ENCODE data around the gene HRH3.

The HRH3 gene

DNA sequence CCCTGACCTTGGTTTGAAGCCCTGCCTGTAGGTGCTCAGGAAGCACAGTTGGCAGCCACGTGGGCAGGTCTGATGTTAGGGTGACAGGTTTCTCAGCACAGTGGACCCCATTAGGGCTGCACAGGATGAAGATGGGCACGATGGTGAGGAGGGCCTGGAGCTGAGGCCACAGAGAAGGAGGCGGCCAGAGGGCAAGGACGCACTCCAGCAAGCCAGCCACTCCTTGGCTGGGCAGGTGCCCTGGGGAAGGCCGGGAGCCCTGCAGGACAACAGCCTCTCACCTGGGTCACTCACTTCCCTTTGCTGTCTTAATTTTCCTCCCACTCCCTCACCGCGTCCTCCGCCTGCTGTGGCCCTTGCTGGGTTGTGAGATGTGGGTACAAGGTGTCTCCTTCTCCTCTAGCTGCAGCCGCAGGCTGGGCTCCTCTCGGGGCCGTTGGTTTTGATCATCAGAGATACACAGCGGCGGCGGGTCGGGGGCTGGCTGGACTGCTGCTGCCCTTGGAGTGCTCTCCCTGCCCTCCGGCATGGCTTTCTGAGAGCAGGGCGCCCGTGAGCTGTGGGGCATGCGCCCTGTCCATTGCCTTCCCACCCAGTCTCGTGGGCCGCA is 23.9 kb upstream of the HRH3 start:
- no peak for DNase-seq

DNA sequence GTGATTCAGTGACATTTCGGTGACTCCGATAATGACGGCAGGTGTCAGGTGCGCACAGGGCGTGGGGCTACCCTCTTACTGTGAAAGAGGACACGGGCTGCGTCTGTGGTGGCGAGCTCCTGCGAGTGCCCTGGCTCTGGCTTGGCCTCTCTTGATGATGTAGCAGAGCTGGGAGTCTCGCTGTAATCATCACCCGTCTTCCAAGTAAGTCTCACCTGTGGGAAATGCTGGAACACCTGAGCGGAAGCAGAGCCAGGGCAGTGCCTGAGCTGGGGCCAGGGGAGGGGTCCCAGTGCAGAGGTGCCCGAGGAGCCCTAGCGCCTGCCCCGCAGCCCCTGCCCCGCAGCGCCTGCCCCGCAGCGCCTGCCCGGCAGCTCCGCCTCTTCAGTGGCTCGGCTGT is 23.0 kb upstream of the HRH3 start:
- no peak for DNase-seq

DNA sequence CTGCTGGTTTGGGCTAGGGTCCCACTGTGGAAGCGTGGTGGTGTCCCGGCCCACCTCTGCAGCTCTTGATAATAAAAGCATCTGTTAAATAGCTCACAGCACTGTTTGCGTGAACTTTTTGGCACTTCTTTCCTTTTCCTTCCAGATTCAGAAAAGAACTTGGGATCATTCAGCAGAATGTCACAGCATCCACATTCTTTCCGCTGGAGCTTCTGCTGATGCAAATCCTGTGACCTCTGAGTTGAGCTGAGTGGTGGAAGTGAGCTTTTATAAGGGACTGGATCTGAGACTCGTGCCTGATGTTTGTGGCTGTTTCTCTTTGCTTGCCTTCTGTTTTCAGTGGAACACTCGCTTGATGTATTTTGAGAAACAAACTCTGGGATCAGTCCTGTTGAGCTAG is 22.1 kb upstream of the HRH3 start:
- DNase-seq: no peak

DNA sequence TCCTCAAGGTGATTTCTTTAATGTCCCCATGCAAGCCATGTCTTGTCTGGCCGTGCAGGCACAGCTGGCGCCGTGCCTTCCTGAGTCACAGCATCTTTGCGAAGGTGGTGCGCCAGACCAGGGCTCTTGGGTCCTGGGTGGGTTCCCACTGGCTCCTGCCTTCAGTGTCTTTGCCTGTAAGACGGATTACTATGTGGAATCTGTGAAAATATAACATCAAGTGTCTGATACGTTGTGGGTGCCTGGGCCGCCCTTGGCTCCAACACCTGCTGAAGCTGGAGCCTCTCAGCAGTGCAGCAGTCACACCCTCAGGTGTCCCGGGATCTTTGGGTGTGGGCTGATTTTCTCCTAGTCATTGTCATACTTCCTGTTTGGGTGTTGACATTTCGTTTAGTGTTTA is 21.4 kb upstream of the HRH3 start:
- DNase-seq: no peak

DNA sequence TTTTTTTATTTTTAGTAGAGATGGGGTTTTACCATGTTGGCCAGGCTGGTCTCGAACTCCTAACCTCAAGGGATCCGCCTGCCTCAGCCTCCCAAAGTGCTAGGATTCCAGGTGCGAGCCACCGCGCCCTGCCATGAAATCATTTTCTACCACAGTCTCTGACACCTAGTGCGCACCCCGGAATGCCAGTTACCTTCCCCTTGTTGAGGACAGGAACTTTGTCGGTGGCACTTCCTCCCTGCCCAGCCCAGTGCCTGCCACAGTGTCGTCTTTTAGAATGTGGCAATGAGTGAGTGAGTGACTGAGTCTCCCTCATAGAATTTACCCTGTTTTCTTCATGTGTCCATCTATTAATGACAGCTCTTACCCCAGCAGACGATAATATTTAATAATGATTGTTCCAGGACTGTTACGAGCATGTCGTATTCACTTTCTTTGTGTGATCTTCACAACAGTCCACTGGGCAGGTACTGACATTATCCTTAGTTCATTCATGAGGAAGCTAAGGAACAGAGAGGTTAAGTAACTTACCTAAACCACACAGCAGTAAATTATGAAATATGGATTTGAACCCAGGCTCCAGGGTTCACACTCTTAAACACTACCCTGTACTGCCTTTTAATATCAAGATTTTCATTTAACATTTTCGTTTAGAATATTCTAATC is 20.1 kb upstream of the HRH3 start:
- DNase-seq: no peak

DNA sequence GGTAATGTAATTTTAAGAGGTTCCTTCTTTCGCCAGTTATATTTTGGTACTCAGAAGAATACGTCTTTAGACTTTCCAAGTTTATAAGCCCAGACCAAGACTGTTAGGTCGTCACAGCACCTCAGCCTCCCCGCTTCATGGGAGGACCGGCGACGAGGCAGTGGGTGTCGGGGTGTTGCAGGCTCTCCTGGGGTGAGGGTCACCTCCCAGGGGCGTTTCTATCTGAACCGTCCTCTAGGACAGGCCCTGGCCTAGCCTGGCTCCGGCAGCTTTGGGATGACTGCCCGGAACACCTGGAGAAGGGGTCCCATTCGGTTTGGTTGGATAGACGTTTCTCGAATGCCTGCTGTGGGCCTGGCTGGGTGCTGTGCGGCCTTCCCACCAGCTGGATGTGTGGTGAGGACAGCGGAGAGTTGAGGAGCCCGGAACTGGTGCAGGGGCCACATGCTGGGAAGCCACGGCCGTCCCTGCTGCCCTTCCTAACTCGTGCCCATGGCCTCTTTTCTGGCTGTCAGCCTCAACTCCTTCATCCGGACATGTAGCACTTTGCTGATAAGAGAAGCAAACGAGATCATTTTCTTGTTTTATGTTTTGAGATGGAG is 19.3 kb upstream of the HRH3 start:
- no peak for DNase-seq

DNA sequence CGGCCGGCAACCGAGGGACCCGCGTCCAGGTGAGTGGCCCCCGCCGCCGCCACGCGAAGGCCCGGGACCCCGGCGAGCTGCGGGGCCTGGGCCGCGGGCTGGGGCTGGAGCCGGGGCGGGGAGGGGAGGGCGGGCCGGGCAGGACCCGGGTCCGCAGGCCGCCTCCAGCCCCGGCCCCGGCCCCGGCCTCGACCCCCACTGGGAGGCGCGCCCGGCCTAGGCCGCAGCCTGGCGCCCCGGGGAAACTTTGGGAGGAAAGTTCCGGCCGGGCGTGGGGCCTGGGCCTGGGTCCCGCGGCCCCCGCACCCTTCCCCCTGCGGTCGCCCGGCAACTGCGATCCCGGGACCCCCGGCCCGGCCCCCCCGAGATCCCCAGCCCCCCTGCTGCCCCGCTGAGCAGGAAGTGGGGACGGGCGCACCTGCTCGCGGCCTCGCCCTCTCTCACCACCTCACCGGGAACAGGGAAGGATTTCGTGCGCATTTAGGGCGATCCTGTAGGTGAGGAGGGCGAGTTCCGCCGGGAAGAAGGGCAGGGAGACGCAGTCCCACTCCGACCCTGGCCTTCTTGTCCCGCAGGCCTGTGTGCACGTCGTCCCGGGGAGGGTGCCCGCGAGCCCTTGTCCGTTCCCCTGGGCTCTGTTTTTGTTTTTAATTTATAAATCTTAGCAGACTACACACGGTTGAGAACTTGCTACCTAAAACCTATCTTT is 18.6 kb upstream of the HRH3 start:
- no peak for DNase-seq

DNA sequence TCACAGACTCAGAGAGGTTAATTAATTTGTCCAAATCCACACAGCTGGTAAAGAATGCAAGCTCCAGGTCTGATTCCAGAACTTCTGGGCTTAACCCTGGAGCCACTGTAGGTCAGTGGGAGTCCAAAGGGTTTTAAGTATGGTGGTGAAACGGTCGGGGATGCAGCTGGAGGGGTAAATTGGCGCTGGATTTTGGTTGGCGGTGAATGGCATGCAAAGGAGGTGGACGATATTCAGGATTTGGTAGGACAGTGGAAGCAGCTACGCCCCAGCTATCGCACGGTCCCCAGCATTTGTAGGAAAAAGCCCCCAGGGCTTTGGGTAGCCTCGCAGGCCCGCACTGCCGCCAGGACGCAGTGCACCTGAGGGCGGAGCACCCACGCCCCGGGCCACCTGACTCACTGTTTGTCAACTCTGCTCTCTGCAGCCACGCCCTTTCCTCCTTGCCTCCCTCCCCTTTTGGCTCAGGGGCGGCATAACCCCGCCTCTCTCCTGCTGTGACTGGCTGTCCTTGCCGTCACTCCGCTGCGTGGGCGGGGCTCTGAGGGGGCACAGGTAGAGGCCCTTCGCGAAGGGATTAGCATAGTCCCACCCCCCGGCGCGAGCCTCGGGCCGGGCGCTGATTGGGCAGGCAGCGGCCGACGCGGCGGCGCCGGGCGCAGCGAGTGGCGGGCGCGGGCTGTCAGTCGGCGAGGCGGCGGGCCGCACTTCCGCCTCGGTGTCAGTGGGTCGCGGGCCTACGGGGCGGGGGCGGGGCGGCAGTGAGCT is 17.9 kb upstream of the HRH3 start, which contains the start of gene OSBPL2:
OSBPL2 (plus strand) TSS at position 721 of the 768 bp plus-strand sequence. CDS start 17,664 bp downstream, outside the sequence.
- peak; percentile 99 to 100 (median 100) for DNase-seq

DNA sequence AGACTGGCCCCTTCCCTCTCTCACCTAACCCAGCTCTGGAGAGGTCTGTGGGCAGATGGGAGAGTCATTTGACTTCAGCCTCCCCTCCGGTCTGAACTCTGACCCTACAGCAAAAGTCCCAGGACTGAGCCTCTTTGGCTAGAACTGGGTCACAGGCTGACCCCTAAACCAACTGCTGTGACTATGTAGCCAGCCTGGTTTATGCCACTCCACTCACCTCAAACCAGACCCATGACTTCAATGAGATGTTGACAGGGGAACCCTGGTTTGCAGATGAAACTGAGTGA is 17.4 kb upstream of the HRH3 start:
- DNase-seq: no peak

DNA sequence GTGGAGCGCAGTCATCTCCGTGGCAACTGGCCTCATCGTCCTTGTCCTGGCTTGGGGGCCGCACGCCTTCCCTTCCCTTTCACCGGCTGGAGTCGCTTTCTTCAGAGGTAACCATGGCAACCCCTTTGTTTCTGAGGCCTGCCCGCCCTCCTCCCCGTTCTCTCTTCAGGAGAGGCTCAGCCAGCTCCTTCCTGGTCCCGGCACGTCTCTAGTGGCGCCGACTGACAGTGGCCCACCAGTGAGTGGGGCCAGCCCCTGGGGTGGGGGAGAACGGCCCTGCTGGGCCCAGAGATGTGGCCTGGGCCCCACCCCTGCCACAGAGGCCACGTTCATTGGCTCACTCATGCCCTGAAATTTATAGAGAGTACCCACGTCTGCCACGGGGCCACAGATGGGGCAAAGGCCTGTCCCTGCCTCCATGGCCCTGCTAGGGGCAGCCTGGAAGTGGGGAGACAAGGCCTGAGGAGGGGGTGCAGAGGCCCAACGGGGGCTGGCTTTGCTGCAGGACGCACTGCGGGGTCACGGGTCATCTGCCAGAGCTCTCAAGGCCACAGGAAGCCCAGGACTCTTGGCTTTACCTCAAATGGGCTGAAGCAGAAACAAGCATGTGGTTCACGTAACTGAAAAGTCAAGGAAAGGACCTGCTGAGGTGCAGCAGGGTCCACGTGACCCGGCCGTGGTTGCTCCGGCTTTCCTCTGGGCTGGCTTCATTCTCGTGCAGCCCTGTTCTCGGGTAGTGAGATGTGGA is 16.9 kb upstream of the HRH3 start:
- no peak for DNase-seq

DNA sequence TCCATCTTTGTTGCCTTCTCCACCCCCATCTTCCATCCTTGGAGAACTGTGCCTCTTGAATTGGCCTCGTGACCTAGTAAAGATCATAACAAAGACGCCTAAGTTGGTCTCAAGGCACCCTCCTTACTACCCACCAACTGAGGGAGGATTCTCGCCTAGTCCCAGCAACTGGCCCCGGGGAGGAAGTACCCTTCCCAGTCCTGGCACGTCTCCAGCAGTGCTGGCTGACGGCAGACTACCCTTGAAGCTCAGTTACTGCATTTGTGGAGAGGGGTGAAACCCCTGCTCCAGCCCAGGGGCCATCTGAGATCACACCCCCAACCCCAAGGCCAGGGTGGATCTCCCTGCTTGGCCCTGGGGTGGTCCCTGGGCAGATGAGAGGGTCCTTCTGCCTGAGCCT is 16.1 kb upstream of the HRH3 start:
- no peak for DNase-seq

DNA sequence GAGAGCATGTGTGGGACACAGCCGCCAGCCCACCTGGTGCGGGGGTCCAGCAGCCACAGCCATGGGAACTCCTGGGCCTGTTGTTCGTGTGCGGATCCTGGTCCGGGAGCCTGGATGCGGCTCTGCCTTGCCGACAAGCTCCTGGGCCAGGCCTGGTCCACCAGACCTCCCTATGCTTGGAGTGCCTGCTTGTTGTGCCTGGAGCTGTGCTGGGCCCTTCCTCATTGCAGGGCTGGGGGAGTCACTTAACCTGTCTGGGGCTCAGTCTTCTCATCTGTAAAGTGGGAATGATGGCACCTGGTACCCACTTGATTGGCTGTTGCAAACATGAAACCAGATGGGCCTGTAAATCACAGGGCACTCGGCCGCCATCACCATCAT is 15.7 kb upstream of the HRH3 start:
- no peak for DNase-seq

DNA sequence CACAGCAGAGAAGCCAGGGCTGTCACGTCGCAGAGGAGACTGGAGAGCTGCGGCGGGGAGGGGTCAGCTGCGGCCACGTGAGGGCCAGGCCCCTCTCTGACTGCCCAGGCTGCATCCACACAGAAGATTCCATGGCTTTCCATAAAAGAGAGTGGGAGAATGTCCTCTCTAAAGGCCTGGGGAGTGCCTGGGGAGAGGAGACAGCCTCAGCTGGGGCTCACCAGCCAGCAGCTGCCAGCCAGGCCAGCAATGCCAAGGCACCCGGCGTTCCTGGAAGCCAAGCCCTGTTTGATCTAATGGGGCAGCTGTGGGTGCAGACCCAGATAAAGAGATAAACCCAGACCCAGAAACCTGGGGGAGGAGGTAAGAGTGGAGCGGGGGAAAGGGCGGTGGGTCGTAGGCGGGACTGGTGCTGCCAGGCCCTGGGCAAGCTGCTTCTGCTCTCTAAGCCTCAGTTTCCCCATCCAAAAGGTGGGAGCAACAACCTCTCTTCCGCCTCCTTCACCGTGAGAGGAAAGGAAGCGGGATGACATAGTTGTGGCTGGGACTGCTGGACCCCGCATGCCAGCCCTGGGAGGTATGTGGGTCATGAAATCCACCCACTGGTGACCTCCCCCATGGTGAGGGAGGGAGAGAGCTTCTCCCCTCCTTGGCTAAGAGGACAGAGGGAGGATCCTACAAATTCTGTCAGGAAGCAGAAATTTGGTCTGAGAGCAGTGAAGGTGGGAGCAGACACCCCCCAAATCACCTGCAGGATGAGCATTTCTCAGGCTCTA is 15.1 kb upstream of the HRH3 start:
- DNase-seq: no peak

DNA sequence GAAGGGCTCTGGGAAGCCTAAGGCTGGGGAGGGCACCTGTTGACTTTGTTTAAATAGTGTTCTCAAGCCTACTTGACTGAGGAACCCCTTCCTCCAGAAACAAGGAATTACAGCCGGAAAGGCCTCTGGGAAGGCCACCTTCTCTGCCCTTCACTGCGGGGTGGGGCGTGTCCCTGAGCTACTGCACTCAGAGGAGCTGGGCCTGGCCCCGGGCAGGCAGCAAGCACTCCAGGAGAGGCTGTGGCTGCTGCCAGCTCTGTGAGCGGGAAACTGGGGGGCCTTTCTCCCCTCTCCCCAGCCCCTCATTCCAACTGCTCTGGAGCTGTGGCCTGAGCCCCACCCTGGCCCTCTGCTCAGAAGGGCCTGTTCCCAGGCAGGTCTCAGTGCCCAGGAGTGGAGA is 14.3 kb upstream of the HRH3 start:
- no peak for DNase-seq

DNA sequence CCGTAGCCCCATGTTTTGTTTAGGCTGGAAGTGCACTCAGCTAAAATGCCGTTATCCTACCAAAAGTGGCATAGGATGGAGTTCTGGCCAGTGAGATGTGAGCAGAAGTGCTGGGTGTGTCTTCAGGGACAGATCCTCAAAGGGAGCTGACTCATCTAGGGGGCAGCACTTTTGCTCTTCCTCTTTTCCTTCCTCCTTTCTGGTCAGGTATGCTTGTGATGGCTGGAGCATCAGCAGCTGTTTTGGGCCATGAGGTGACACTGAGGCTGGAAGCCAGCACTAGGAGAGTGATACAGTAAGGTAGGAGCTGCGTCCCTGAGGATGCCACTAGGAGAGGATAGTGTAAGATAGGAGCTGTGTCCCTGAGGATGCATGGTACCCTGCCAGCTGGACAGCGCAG is 13.6 kb upstream of the HRH3 start:
- DNase-seq: no peak

DNA sequence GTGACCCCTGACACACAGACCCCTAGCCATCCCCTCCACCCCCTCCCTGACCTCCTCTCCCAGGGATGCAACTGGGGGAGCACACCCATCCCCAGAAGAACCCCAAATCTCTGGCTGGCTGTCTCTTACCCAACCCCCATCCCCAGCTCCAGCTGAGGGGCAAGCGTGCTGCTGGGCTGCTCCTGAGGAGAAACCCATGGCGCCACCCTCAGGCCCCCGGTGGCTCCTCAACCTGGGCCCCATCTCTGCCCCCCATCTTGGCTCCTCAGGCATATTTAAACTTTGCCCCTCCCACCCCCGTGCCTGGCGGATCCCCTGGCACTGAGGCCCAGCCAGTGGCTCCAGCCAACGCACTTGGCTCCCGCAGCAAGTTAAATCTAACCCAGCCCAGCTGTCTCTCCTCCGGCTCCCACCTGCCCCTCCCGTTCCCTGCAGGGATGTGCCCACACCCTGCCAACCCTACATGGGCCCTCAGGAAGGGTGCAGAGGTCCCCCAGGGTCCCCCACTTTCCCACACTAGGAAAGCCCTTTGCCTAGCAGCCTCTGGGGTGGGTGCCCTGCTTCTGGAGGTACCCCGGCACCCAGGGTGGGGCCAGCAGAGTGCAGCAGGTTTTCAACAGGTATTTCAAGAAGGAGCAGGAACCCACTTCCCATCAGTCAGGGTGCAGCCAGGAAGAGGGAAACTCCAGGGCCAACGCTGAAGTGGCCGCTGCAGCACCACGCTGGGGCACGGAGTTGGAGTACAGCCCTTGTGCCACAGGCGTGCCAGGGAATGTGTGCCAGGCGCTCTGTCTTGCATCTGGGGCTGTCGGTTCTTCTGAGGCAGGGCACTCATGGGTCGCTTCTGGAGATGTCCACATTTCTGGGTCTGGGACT is 12.9 kb upstream of the HRH3 start:
- no peak for DNase-seq

DNA sequence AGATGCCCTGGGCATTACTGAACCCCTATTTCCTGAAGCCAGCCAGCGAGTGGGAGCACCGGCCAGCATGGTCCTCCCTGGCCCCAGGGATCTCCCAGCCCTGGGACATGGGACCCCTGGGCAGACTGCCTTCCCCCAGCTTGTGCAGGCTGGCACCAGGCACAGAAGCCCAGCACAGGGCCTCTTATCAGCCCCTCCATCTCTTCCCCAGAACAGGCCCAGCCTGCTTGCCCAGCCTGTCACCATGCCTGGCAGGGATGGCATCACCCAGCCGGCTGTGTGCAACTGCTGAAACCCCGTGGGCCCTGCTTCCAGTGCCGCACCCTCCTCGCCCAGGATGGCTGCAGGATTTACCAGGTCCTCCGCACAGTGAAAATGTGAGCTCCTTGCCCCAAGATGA is 12.1 kb upstream of the HRH3 start:
- no peak for DNase-seq

DNA sequence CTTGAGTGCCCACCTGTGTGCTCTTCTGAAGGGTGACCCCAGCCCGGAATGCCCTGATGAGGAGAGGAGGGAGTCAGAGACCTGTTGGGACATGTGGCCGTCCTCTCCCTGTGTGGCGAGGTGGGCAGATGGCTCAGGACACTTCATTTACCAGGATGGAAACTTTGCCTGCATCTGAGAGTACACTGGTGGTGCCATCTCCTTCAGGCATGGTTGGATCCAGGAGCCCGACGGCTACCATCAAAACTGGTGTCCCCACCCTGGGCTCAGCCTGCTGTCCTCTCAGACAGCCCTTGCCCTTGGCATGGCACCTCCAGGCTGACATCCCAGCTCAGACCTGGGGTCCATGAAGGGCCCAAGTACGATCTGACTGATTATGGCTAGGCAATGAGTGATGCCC is 11.2 kb upstream of the HRH3 start:
- DNase-seq: no peak

DNA sequence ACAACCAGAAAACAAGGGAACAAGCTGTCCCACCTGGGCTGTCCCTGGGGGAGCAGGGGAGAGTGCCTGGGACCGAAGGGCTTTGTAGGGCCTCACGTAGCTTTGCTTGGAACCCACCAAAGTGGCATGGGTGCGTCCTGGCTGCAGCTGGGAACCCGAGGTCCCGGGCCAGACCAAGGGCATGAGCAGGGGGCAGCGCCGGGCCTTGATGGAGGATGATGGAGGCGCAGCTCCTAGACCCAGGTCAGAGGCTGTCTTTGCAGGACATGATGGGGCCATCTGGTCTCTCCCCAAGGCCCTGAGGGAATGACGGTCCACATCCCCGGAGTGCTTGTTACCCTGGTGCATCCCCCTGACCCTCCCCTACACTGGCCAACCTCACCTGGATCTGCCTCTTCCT is 10.6 kb upstream of the HRH3 start:
- DNase-seq: no peak

DNA sequence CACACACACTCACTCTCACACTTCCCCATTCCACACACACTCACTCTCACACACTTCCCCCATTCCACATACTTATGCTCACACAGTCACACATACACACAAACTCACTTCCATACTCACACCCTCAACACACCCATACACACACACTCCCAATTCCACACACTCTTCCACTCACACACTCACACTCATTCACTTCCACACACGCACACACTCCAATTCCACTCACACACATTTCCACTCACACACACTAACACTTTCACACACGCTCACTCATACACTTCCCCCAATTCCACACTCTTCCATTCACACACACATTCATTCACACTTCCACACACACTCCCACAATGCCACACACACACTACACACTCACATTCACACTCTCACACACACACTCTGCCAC is 10.2 kb upstream of the HRH3 start:
- DNase-seq: no peak

DNA sequence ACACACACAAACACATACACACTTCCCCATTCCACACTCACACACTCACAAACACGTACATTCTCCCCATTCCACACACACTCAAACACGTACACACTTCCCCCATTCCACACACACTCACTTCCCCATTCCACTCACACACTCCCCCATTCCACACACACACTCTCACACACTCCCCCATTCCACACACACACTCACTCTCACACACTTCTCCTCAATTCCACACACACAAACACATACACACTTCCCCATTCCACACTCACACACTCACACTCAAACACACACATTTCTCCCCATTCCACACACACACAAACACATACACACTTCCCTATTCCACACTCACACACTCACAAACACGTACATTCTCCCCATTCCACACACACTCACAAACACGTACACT is 9.6 kb upstream of the HRH3 start:
- no peak for DNase-seq

All from T-helper 1 cell (primary cell).